K562 (cell line): ENCODE data around the gene RAB6B.
A peak's percentile ranks its signal among the peaks of the same experiment; 100 is the strongest.

Experiments
- CEBPB ChIP-seq: fragments of 450-650 bp; IDR thresholded peaks from 2 replicates; pipeline ENCODE4 v1.6.1; 2016; ENCODE audit warnings: missing genetic modification characterization, missing compliant biosample characterization
- EZH2 ChIP-seq: IDR thresholded peaks from 2 replicates; pipeline ENCODE4 v1.6.1; 2012; ENCODE audit warnings: low read depth, mild to moderate bottlenecking, inconsistent platforms, low read length, borderline replicate concordance
- MAFG ChIP-seq: fragments of 450-650 bp; conservative IDR thresholded peaks from 2 replicates; pipeline ENCODE4 v1.6.1; 2016; ENCODE audit warnings: missing genetic modification characterization, missing compliant biosample characterization
- POLR2A ChIP-seq: fragments of 450-650 bp; conservative IDR thresholded peaks from 2 replicates; pipeline ENCODE4 v1.6.1; 2016
- POLR2AphosphoS5 ChIP-seq: IDR thresholded peaks from 2 replicates; pipeline ENCODE4 v1.6.1; 2011; ENCODE audit warnings: mild to moderate bottlenecking, low read depth, low read length, moderate library complexity; ENCODE audit not compliant: control insufficient read depth, insufficient read depth
- TARDBP ChIP-seq: fragments of 450-650 bp; IDR thresholded peaks from 2 replicates; pipeline ENCODE4 v1.6.1; 2016
- TF ChIP-seq, protein P1 (sequence below), 3 experiments: IDR thresholded peaks in 2 of 3; conservative IDR thresholded peaks in 1 of 3; 2 replicates each; pipeline ENCODE4 v1.5.1; 2011 to 2012; ENCODE audit warnings: low read length in 3 of 3, mild to moderate bottlenecking in 3 of 3, control low read depth in 2 of 3, improper control_type of control experiment in 1 of 3, inconsistent platforms in 1 of 3, low read depth in 1 of 3, mixed read lengths in 1 of 3, moderate library complexity in 1 of 3; ENCODE audit not compliant: insufficient read depth in 2 of 3

DNA sequence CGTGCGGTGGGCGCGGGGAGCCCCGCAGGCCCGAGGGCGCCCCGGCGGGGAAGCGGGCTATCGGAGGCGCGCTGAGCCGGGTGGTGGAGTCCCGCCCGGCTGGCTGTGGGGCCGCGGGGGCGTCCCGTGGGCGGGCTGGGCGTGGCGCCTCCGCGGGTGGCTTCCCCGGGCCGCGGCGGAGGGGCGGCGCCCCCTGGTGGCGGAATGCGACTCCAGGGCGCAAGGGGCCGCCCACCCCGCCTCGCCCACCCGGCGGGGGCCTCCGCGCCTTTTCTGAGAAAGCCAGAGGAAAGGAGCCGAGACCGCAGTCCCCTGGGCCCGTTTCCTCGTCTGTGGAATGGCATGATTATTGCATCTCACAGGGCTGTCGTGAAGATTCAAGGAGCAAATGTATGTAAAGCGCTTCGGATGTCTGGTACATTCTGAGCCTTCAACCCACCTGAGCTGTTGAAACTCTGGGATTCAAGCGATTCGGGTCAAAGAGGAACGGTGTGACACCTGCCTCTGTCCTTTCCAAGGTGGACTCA, 31.9 kb upstream of the RAB6B start:
- TF ChIP-seq, protein P1, sequence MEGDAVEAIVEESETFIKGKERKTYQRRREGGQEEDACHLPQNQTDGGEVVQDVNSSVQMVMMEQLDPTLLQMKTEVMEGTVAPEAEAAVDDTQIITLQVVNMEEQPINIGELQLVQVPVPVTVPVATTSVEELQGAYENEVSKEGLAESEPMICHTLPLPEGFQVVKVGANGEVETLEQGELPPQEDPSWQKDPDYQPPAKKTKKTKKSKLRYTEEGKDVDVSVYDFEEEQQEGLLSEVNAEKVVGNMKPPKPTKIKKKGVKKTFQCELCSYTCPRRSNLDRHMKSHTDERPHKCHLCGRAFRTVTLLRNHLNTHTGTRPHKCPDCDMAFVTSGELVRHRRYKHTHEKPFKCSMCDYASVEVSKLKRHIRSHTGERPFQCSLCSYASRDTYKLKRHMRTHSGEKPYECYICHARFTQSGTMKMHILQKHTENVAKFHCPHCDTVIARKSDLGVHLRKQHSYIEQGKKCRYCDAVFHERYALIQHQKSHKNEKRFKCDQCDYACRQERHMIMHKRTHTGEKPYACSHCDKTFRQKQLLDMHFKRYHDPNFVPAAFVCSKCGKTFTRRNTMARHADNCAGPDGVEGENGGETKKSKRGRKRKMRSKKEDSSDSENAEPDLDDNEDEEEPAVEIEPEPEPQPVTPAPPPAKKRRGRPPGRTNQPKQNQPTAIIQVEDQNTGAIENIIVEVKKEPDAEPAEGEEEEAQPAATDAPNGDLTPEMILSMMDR (IDR thresholded peaks at IDR 0.05 in 2 of 3, conservative IDR thresholded peaks at IDR 0.05 in 1 of 3; ENCODE audit: insufficient read depth in 2 of 3, low read depth in 1 of 3, low read length in 3 of 3), result peak; percentile 61 to 78 (median 67)
- TF ChIP-seq MAFG (tag), result no peak
- no peak for TF ChIP-seq POLR2A
- peak; percentile 37; the same call in 1 of the 2 replicates for TF ChIP-seq TARDBP
- TF ChIP-seq CEBPB (tag), result no peak
- no peak for TF ChIP-seq POLR2AphosphoS5
- TF ChIP-seq EZH2, result no peak
